HG02970 (cell line): Measurements from ENCODE around the gene CALCOCO2.
"Not testable (repeated sequence)": the region's sequence is repeated elsewhere in the genome, so short reads cannot be mapped to it uniquely, and the experiment has no call there.

Experiments used
- ATAC-seq: cut with Tn5 transposase; IDR thresholded peaks from one replicate; pipeline ENCODE4 v1.9.1; 2021; ENCODE audit warnings: mild to moderate bottlenecking, moderate library complexity, moderate number of reproducible peaks; ENCODE audit not compliant: unreplicated experiment, low FRiP score

CALCOCO2 gene, protein sequence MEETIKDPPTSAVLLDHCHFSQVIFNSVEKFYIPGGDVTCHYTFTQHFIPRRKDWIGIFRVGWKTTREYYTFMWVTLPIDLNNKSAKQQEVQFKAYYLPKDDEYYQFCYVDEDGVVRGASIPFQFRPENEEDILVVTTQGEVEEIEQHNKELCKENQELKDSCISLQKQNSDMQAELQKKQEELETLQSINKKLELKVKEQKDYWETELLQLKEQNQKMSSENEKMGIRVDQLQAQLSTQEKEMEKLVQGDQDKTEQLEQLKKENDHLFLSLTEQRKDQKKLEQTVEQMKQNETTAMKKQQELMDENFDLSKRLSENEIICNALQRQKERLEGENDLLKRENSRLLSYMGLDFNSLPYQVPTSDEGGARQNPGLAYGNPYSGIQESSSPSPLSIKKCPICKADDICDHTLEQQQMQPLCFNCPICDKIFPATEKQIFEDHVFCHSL

DNA sequence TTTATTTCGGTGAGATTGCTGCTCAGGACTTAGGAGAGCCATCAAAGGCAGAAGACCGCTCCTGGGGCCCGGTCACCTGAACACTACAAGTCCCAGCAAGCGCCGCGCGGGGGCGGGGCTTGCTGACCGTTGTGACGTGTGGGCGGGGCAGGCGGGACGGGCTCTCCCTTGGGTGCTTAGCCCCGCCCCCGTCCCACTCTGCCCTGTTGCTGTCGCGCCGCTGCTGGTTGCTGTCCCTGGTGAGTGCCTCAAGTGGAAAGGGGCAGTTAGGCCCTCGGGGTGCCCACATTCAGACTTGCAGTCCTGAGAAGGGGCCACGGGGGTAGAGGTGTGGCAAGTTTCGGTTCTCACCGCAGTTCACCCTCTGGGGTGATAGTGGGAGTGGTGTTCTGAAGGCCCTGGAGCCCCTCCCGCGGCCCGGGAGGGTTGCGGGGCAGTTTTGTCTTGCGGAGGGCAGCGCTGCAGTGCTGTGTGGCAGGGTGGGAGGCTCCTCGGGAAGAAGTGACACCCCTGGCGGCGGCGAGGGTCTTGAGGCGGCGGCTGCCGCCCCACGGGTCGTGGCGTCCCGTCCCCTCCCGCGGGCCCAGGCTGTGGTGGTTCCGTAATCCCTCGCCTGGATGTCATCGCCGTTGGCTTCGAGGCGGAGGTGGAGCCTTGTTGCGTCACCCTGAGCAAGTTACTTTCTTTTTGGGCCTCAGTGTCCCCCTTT lies at the start of gene CALCOCO2:
Gene CALCOCO2 (plus strand): TSS at position 196 of the 709 bp plus-strand sequence. CDS start 10,673 bp downstream, outside the sequence.
- peak; percentile 75 for ATAC-seq

DNA sequence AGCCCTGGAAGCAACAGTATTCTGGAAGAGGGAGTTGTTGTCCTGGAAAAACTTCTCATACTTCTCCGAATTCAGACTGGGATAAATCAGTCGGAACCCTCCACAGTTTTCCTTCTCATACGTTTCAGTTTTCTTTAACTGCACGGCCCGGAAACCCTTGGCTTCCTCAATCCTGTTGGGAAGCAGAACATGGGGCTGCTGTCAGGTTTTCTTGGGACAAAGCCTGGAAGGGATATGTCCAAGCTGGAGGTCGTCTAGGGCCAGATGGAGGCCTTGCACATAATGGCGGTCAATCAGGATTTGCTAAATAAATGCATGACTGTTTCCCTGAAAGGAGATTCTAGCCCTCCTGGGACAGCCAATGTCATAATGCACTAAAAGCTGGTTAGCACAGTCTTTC lies 43.0 kb upstream of the CALCOCO2 start:
- no peak for ATAC-seq

DNA sequence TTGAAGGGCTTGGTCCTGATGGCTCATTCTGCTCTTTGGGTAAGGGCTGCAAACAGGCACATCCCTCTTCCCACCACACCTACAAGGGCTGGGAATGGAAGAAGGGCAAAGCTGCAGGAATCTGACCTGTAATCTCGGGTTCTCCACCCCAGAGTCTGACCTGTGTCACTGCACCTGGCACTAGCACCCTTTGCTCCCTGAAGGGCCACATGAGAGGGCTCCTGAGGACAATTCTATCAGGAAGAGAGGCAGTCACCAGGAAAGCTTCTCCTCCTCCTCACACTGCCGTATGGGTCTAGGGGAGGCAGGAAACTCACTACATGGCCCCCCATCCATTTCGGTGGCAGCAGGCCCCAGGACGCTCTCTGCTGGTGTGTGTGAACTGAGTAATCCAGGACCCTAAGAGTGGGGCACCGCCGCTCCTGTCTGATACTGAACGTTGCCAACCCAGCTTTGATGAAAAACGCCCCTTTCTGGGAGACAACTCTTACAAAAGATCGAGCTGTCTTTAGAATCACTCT lies 40.2 kb upstream of the CALCOCO2 start:
- no peak for ATAC-seq

DNA sequence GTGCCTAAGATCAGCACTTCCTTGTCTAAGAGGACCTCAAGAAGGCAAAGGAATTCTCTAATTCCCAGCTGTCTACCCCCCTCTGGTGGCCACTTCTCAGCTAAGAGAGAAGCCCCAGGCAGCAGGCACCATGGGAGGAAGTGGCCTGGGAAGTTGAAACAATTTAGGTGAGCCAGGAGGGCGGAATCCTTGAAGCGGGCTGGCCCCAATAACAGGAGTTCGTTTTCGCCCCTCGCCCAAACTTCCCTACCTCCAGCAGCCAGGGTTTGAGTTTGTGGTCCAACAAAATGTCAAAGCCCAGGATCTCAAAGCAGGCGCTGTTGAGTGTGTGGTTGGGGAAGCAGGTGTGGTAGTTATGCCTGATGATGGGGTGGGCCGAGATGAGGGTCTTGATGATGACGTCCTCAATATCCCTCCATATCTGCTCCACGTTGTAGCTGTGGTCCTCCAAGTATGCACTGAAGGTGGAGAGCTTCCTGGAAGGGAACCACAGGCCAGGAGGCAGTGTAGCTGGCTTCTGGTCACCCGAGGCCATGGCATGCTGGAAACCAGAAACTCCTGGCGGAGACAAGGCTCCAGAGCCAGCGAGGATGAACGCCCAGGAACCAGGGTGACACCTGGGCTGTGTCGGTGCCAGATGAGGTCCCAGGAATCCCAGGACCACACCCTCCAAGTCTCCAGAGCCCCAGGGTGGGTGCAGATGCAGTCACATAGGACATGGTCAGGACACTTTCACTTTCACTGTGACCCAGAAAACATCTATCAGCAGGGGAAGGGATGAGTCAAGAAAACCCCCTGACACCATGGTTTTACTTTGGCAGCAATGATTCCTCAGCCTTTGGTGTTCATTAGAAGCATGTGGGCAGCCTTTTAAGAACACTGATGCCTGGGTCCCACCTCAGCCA lies 39.5 kb upstream of the CALCOCO2 start:
- ATAC-seq: no peak

DNA sequence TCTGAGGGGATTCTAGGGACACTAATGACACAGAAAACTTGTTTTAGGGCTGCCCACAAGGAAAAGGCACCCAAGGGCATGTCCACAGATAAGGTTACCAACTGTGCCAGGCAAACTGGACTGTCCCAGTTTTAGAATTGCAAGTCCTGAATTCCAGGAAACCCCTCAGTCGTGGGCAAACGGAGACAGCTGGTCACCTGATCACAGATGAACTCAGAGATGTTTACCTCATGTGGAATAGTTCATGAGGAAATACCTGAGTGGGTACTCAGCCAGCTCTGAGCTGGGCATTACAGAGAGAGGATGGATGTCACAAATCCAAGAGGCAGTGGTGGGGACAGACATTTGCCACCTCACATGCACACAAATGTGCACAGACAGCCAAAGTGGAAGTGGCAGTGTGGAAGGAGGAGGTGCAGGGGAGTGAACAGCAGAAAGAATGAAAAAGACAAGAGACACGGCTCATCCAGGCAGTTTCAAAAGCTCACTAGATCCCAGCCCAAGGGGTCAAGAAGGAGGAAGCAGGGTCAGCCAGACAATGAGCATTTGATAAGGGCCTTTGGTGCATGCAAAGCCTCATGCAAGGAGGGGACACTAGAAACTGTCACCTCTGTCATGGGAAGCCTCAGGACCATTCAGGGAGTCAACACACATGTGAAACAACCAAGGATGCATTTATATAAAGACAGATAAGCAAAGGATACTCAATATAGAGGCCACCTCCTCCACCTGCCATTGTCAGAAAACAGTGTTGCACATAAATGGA lies 38.6 kb upstream of the CALCOCO2 start:
- no peak for ATAC-seq

DNA sequence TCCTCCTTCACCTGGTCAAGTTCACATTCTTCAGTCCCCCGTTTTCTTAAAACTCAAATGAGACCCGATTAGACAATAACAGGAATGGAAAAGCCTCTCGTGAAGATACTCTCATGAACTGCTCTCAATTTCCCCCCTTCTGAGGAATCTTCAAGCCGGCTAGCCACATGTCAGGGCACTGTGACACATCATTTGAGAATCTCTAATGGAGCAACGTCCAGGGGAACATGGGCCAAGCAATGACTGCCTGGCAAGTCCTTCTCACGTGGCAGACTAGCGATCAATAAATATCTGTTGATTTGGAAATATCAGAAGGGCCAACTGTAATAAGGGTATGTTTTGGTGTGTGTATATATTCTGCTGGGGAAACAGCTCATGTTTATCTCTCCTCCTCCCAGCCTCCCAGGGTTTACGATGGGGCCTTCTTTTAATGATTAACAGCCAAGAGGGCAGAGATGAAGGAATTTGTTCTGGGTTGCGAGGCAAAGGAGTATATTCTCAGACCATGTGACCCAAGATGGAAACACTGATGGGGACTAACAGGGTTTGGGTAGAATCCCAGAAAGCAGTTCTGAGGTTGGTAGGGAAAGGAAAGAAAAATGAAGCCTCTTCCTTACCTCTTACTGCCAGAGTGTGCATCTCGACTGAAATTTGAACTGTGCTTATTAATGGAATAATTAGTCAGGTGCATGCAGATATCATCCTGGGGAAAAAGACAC lies 35.2 kb upstream of the CALCOCO2 start:
- no peak for ATAC-seq

DNA sequence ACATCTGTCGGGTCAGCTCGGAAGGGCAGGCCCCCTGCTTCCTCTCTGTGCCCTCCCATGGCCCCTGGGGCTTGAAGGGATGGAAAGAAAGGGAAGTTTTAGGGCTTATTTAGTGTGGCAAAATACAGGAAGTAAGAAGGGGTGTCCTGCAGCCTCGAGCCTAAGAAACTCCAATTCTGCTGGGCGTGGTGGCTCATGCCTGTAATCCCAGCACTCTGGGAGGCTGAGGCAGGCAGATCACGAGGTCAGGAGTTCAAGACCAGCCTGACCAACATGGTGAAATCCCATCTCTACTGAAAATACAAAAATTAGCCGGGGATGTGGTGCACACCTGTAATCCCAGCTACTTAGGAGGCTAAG lies 34.7 kb upstream of the CALCOCO2 start:
- not testable (repeated sequence) for ATAC-seq

DNA sequence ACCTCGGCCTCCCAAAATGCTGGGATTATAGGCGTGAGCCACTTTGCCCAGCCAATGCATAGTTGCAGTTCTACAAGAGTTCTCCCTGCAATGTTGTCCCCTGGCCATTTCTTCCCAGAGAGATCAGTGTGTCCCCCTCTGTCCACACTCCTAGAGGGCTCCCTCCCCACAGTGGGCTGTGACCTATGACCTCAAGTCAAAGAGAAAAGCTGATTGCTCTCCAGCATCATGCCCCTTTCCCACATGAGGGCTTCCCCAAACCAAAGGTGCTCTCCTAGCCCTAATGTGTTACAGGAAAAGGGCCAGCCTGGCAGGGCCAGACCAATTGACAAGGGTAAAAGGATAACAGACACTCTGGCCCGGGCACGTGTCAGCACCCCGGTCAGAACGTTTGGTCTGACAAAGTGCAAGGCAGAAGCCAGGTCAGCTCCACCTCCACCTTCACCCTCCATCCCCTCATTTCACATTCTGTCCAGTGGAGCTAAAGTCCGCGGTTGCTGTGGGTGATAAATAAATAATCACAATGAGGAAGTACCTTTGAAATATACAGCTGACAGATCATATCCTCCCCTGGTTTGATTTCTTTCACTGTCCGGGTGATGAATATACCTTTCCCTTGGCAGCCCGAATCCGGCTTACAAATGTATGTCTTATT lies 31.6 kb upstream of the CALCOCO2 start:
- no peak for ATAC-seq

DNA sequence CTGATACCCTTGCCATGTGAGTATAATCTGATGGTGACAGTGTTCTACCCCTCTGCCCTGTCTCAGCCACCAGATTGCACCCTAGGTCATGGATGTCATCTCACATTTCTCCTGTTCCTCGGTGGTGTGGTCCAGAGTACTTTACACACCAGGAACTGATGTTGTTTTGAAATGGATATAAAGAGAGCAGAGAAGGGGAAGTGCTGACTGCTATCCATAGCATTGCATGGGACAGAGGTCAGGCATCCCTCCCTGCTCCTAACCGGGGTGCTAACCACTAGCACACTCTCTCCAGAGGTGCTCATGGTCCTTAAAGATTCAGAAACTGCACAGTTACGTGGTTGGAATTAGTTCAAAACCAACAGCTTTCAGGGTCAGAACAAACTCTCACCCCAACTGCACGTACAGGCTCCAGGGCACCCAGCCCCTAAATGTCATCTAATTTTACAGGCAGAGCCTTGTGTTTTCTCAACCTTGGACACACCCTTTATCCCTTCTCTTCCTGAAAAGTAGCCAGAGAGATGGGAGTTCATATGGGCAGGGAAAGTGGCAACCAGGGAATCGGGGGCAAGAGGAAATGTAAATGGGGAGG lies 30.1 kb upstream of the CALCOCO2 start:
- no peak for ATAC-seq

DNA sequence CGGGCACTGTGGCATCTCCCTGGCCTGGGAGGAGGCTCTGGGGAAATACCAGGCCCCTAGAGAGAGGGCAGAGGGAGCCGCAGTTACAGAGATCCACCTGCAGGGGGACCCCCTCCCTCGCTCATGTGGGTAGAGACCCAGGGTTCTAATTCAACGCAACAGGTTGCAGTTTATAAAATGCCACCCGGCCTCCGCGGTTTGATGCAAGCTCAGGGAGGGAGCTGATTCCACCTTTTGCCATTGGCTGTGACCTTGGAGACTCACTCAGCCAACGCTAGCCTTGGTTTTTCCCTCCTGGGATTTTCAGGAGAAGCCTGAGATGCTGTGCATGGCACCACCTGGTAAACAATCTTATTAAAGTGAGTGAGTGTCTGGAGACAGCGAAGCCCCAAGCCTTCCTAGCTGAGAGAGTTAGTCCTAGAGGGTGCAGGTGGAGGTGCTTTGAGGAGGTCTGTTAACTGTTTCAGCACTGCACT lies 25.9 kb upstream of the CALCOCO2 start:
- ATAC-seq: no peak

DNA sequence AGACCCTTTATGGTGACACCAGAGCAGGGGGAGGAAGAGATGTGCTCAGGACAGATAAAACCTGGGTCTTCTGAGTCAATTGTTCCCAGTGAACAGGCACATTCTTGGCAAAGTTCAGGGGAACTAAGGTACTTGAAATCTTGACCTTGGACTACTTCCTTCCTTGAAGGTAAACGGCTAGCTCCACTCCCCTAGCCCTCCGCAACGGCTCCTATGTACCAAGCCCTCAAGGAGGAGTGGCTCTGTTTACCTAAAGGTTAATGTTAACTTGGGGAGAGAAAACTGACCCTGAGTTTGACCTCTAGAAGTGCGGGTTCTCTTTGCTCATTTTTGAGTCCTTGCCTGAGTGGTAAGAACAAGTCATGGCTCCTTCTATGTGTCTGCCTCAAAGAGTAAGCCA lies 21.7 kb upstream of the CALCOCO2 start:
- ATAC-seq: no peak

DNA sequence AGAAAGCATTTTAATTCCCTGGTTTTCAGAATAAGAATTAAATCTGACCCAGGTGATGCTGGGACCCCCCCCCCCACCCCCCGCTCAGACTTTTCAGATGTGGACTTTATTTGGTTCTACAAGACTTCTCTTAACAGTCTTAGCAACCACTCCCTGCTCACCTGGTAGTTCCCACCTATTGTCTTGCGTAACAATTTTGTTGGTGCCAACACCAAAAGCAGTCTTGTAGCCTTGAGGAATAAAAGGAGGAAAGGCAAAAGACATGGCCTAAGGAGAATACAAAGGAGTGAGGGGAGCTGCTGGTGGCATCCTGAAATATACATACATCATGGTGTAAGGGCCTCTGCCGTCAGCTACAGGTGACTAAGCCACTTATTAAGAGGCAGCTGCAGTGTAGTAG lies 18.8 kb upstream of the CALCOCO2 start:
- no peak for ATAC-seq

DNA sequence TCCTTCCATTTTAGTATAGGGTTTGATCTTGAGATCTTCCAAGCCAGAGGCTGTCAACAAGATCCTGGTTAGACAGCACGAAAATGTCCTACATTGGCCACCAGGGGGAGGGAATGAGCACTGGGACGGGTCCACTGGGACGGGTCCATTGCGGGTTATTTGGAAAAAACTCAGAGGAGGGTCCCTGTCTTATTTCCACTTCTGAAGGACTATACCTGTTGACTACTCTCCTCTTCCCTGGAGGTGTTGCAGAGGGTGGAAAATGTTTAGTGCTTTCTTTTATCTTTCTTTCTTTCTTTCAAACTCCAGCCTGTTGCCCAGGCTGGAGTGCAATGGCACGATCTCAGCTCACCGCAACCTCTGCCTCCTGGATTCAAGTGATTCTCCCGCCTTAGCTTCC lies 16.3 kb upstream of the CALCOCO2 start:
- ATAC-seq: no peak

DNA sequence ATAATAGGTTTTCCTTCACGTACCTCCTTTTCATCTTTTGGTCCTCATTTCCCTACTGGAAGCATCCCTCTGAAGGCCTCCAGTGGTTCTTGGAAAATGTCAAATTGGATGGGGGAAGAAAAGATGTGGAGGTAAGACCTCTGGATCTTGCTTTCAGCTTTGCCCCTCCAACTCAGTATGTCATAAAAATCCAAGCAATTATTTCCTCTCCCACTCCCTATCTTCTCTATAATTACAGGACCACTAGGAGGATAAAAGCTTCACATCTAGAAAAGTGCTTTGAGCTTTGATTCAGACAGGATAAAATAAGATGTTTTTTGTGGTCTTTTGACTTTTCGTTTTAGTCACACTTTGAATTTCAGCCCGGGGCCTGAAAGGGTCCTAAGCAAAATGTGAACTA lies 15.5 kb upstream of the CALCOCO2 start:
- ATAC-seq: no peak

DNA sequence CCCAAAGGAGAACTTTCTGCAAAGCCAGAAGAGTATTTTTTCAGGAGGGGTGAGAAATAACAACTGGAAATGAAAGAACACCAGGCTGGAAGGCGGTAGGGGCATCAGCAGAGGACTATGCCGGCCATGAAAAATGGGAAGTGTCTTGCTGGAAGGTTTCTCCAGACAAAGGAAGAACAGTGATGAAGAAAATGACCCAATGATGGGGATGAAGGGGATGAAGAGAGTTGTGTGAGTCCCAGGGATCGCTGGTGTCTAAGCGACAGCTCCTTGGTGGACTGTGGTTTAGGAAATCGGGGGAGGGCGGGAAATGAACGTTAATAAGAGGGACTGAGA lies 14.4 kb upstream of the CALCOCO2 start:
- no peak for ATAC-seq

DNA sequence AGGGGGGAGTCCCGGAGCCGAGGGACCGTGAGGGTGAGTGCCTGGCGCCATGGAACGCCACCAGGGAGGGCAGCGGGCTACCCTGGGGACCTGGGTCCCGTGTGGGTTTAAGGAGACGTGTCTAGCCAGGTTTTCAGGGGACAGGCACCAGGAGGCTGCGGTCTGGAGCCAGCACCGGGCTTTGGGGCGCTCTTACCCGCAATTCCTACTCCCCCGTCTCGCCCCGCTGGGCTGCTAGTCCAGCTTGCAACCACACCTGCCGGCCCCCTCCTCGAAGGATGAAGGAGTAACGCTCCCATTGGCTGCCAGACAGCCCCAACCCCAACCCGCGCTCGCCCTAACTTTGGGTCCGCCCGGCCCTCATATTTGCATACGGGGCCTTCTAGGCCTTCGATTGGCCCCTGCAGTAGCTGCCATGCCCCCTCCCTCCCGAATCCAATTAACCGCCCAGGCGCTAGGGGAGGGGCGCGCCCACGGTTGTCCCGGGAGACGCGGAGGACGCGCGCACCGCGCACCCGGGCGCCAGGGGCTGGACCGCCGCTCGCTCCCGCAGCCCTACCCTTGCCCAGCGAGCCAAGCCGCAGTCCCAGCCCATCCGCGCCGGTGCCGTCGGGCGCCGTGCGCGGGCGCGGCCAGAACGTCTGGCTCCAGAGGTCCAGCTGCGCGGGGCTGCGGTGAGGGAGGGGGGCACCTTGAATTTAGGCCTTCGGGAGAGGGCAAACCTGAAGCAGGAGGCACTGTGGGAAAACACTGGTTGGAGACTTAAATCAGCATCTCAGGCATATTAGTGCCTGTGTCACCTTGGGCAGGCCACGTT lies 13.9 kb upstream of the CALCOCO2 start, which contains the start of gene TTLL6:
Gene TTLL6 (minus strand): TSS at position 456 of the 817 bp plus-strand sequence. CDS start 157 bp downstream, at position 299.
- peak; percentile 61 for ATAC-seq

DNA sequence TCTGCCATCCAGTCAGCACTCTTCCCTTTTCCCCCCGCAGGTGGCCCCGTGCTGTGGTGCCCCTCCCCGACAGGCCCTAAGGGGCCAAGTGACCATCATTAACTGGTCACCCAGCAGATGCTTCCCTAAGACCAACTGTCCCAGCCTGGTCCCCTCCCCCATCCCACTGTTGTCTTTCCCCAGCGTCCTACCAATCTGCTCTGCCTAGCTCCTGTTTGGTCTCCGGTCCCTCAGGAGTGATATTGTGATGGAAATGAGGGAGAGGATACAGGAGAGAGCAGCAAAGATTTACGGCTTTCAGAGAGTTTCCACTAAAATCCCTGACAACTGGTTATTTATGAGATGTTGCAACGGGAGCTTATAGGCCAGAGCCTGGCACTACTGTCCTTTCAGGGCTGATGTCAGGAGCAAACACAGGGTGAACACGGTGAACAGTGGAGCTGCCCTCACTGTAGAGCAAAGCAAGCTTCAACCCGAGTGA lies 12.4 kb upstream of the CALCOCO2 start:
- no peak for ATAC-seq
